Measurements from ENCODE around the gene RPS6KB2.
A peak's percentile ranks its signal among the peaks of the same experiment; 100 is the strongest.
"Not testable (repeated sequence)": the region's sequence is repeated elsewhere in the genome, so short reads cannot be mapped to it uniquely, and the experiment has no call there.

RPS6KB2 gene

DNA sequence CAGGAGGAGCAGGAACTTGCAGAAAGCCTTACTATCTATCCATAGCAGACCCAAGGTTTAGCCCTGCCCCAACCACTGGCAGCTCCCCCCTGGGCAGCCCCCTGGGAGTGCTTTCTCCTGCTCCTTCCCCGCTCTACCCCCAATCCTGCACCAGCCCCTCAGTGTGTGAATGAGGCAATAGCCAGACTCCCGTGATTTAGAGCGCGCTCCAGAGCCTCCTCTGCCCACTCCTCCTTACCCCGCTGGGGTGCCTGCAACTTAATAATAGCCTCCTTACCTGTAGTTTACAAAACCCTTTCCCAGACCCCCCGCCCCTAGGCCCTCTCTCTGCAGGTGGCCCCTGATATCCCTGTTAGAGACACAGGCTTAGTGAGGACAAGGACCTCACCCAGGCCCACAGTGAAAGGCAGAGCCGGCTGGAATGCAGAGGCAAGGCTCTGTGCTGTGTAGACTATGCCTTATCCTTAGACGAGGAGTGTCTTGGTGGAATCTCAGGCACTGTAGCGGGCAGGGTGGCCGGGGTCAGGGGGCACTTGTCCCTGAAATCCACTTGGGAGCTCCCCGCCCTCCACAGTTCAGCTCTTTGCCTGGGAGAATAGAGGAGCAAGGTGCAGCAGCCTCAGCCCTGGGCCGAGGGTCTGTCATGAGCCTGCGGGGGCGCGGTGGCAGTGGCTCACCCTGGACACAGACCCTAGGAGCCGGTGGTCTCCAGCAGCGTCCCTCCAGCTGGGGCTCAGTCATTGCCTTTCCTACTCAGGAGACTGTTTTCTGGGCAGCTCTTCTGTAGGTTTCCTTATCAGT lies 17.1 kb upstream of the RPS6KB2 start:
- DNase-seq = no peak

DNA sequence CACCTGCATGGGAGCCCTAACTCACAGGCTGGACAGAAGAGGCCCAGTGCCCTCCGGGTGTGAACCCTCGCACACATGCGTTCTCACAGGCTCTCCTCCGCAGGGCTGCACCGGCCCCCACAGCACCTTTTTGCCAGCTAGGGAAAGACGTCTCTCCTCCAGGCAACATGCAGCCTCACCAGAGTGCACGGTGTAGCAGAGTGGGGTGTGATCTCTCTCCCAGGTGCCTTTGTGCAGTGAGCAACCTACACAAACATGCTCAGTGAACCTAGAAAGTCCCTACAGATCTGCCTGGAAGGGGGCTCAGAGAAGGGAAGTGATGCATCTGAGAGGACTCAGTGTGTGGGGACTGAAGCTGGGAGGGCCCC lies 16.5 kb upstream of the RPS6KB2 start:
- DNase-seq = no peak

DNA sequence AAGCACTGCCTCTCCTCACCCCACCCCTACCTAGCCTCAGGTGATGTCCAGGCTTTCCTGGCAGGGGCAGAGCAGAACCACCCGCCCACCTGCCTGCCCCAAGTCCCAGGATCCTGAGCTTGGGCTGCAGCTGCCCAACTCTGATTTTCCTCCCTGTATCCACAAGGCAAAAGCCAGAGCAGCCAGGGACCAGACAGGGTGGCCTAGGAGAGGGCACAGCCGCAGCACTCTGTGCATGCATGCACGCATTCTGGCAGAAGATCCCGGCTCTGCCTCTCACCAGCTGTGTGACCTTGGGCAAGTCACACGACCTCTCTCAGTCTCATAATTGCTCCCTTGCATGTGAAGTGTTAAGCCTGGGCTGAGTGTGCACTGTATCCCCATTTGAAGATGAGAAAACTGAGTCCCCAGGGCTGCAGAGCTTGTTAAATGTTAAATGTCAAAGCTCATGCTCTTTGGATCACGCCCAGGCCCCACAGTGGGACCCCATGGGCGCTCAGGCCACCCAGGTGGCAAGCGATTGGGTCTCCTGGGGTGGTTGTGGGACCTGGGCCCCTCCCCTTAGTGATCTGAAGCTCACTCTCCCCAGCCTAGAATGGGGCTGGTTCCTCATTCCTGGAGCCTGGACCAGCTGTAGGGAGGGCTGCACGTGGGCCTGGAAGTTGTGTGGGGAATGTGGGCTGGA lies 15.7 kb upstream of the RPS6KB2 start:
- no peak for DNase-seq

DNA sequence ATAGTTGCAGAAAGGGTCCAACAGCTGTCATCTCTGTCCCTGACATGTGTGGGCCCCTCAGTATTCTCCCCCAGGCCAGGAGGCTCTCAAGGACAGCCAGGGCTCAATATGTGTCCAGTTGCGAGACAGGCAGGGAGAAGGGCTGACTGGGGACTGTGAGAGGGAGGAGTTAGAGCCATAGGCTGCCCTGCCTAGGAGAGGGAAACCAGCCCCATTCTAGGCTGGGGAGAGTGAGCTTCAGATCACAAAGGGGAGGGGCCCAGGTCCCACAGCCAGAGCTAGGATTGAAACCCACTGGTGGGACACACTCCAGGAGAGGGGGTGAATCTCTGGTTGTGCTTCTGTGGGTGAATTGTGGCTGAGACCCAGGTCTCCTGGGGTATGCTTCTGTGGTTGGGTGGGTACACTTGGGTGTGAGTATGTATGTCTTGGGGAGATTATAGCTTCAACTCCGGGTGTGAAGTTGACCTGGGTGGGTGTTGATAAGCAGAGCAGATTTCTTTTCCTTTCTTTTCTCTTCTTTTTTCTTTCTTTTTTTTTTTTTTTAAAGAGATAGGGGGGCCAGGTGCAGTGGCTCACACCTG lies 14.9 kb upstream of the RPS6KB2 start:
- DNase-seq = no peak

DNA sequence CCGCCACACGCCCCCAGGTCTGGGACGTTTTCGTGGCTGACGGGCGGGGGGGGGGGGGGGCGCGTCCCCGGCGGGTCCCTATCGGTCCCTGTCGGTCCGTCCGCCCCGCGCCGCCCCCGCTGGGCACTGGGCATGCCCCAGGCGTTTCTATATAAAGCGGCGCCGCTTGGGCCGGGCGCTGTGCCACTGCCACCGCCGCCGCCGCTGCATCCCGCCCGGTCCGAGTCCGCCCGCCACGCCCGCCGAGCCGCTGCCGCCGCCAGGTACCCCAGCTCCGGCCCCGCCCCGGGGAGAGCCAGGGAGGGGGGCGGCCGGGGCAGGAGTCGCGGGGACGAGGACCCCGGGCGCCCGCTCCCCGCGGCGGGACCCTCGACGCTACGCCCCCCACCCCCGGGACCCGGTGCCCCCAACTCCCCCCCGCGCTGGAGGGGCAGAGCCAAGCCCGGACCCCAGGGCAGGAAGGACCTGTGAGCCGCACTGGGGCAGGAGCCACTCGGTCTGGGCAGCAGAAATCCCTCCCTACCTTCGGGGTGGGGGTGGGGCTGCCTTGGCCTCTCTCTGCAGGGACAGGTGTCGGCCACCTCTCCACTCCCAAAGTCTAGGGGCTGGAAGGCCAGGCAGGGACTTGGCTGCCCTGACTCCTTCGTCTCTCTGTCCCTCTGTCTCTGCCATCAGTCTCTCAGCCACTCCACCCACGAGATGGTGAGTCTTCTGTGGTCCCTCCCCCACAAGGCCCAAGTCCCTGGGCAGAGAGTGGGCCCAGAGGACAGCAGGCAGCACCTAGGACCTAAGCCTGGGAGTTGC lies 12.6 kb upstream of the RPS6KB2 start, which contains the start of gene CARNS1:
CARNS1 (plus strand) TSS at position 178 of the 804 bp plus-strand sequence; CDS start at position 700, 522 bp downstream.
- no peak for DNase-seq

DNA sequence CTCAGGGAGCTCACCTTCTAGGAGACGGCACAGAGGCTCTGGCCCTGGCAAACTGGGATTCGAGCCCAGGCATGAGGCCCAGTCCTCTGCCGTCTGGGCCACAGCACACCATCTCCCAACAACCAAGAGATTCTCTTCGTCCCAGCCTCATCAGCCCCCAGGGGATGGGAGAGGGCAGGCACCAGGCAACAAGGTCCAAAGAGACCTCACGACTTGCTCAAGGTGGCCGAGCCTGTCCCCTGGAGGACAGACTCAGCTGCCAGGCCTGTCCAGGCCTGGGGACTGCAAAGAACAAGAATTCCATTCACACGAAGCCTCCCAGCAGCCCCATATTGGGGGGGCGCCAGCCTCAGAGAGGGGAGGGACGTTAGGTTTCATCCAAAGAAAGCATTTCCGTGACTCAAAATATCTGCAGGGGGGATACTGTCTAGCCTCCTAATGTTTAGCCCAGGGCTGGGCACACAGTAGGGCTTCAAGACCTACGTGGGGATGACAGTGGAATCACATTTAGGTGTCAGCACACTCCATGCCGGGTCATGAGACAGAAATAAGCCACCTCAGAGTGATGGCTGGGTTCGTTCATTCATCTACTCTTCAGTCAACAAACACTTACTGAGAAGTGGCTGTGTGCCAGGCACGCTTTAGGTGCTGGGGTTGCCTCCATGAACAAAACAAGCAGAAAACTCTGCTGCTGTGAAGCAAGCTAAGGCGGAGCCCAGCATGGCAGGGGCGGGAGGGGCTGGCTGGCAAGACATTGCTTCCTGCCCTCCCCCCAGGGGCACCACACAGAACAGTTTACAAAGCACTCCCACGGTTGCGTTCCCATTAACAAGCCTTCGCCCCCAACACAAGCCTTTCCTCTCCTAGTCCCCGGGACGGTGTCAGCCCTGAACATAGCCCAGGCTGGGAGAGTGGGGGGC lies 11.6 kb upstream of the RPS6KB2 start:
- DNase-seq = no peak

DNA sequence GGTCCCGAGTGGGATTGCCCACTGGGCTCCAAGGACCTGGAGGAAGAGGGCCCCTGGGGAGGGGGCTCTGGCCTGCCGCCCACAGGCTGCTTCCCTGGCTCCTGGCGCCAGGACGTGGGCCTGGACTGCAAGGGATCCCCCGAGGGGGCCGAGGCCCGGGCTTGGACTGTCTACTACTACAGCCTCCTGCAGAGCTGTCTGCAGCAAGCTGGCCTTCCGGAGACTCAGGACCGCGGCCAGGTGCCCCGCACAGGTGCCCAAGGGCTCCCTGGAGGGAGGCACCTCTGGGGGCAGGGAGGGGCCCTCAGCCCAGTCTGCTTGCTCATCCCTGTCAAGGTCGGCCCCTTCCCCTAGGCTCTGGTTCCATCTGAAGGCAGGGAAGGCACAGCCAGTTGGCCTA lies 10.9 kb upstream of the RPS6KB2 start:
- no peak for DNase-seq

DNA sequence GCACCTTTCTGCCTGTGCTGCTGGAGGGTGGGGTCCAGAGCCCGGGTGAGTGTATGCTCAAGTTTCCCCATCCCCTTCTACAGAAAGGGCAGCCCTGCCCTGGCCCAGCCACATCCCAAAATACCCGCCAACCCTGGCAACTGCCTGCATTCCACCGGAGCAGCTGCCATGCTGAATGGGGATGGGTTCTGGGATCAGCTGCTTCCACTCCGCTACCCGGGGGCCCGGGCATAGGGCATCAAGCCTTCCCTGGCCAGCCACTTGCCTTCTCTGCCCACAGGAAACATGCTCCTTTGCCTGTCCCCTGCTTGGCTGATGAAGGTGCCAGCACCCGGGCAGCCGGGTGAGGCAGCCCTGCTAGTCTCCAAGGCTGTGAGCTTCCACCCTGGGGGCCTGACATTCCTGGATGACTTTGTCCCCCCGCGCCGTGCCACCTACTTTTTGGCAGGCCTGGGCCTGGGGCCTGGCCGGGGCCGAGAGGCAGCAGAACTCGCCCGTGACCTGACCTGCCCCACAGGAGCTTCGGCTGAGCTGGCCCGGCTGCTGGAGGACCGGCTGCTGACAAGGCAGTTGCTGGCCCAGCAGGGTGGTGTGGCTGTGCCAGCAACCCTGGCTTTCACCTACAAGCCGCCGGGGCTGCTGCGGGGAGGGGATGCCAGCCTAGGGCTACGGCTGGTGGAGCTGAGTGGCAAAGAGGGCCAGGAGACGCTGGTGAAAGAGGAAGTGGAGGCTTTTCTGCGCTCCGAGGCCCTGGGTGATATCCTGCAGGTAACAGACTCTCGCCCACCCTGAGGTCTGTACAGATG lies 9.6 kb upstream of the RPS6KB2 start:
- no peak for DNase-seq

DNA sequence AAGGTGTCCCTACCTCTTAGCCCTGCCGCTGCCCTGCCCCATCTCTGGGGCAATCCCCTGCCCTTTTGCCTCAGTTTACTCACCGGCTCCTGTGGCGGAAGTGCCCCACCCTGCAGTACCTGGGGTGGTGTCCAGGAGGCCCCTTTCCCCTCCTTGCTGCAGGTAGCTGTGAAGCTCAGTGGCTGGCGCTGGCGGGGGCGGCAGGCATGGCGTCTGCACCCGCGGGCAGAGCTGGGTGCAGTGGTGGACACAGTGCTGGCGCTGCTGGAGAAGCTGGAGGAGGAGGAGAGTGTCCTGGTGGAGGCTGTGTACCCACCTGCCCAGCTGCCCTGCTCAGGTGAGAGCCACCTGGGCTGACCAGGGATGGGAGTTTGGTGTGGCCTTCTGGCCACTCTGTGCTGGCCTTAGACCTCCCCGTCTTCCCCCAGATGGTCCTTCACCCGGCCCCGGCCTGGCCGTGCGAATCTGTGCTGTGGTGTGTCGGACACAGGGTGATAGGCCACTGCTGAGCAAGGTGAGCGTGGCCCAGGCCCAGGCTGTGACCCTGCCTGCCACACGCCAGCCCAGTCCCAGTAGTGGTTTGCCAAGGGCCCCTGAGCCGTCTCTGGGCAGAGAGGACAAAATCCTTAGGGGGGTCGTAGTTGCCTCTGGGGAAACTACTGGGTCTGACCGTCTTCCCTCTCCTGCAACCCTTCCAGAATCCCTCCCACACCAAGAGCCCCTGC lies 8.8 kb upstream of the RPS6KB2 start:
- no peak for DNase-seq

DNA sequence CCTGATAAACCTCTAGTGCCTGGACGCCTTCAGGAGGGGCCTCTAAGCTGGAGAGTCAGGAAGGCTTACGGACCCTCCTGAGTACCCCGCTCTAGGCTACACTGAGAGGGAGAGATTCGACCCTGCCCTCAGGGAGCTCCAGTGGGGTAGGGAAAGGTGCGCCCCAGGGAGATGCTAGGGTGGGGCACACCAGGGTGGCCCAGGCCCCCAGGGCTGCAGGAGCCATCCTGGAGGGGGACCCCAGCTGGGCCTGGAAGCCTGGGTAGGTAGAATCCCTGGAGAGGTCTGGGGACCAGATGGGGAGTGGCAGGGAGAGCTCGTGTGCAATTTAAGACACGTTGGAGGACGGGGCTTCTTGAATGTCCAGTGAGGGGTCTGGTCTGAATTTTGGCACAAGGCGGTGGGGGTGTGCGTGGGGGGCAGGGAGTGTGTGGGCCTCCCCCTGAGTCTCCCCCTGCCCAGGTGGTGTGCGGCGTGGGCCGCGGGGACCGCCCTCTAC lies 8.1 kb upstream of the RPS6KB2 start:
- no peak for DNase-seq

DNA sequence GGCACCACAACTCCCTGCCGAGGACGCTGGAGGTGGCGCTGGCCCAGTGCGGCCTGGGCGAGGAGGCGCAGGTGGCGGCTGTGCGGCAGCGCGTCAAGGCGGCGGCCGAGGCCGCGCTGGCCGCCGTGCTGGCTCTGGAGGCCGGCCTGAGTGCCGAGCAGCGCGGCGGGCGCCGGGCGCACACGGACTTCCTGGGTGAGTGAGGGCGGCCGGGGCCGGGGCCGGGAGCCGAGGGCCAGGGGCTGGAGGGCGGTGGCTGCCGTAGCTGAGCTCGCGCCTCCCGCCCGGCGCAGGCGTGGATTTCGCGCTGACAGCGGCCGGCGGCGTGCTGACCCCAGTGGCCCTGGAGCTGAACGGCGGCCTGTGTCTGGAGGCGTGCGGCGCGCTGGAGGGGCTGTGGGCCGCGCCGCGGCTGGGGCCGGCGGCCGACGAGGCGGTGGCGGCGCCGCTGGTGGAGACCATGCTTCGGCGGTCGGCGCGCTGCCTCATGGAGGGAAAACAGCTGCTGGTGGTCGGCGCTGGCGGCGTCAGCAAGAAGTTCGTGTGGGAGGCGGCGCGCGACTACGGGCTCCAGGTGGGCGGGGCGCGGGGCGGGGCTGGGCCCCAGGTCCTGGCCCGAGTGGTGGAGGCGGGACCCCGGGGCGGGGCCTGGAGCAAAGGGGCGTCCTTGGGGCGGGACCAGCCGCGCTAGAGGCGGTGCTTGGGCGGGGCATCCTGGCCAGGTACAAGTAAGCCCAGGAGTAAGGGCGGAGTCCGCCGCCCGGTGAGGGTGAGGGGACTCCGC lies 7.5 kb upstream of the RPS6KB2 start:
- peak; percentile 90 for DNase-seq

DNA sequence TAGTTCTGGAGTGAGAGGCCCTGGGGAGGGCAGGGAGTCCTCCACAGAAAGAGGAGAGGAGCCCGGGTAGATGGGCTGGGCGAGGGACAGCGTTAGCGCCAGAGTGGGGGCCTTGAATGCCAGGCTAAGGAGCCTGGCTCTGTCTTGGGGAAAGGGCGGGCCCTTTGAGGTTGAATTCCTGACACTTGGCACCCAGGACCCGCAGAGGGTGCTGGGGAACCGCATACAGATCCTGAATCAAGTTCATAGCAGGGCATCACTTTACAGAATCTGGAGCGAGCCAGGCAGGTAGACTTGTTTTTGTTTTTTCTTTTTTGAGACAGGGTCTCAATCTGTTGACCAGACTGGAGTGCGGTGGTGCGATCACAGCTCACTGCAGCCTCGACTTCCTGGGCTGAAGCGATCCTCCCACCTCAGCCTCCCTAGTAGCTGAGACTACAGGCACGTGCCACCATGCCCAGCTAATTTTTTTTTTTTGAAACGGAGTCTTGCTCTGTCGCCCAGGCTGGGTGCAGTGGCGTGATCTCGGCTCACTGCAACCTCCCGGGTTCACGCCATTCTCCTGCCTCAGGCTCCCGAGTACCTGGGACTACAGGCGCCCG lies 6.8 kb upstream of the RPS6KB2 start:
- no peak for DNase-seq

DNA sequence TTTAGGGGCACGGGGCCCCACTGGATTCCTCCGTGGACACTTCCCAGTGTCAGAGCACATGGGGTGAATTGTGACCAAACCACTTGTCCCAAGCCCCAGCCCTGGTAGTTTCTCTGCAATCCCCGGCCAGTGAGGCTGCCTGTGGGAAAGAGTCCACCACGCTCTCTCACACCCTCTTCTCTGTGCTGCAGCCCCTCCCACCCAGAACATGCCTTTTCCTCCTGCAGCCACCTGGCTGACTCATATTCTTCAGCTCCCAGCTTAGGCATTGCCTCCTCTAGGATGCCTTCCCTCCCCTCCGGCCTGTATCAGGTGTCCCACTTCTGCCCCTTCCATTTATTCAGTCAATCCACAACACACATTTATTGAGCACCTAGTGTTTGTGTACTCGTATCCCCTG lies 5.4 kb upstream of the RPS6KB2 start:
- no peak for DNase-seq

DNA sequence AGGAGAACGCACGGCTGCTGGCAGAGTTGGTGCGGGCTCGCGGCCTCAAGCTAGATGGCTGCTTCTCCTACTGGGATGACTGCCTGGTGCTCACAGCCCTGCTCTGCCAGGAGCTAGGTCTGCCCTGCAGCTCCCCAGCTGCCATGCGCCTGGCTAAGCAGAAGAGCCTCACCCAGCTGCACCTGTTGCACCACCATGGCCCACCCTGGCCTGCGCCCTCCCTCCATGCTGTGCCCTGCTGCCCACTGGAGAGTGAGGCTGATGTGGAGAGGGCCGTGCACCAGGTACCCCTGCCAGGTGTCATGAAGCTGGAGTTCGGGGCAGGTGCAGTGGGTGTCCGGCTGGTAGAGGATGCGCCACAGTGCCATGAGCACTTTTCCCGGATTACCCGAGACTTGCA lies 4.8 kb upstream of the RPS6KB2 start:
- no peak for DNase-seq

DNA sequence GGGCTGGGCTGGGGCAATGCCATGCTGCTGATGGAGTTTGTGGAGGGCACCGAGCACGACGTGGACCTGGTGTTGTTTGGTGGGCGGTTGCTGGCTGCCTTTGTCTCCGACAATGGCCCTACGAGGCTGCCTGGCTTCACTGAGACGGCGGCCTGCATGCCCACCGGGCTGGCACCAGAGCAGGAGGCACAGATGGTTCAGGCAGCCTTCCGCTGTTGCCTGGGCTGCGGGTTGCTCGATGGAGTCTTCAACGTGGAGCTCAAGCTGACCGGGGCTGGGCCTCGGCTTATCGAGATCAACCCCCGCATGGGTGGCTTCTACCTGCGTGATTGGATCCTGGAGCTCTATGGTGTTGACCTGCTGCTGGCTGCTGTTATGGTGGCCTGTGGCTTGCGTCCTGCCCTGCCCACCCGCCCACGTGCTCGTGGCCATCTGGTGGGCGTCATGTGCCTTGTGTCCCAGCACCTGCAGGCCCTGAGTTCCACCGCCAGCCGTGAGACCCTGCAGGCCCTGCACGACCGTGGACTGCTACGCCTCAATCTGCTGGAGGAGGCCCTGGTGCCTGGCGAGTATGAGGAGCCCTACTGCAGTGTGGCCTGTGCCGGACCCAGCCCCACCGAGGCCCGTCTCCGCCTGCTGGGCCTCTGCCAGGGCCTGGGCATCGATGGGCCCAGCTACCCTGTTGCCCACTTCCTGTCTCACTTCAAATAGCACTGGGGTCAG lies 4.2 kb upstream of the RPS6KB2 start:
- no peak for DNase-seq

DNA sequence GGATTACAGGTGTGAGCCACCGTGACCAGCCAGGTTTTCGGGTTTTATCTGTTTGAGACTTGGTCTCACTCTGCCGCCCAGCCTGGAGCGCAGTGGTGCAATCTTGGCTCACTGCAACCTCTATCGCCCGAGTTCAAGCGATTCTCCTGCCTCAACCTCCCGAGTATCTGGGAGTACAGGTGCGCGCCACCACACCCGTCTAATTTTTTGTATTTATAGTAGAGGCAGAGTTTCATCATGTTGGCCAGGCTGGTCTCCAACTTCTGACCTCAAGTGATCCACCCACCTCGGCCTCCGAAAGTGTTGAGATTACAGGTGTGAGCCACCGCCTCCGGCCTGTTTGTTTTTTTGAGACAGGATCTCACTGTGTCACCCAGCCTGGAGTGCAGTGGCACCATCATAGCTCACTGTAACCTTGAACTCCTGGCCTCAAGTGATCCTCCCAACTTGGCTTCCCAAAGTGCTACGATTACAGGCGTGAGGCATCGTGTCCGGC lies 882 bp upstream of the RPS6KB2 start:
- DNase-seq = not testable (repeated sequence)

DNA sequence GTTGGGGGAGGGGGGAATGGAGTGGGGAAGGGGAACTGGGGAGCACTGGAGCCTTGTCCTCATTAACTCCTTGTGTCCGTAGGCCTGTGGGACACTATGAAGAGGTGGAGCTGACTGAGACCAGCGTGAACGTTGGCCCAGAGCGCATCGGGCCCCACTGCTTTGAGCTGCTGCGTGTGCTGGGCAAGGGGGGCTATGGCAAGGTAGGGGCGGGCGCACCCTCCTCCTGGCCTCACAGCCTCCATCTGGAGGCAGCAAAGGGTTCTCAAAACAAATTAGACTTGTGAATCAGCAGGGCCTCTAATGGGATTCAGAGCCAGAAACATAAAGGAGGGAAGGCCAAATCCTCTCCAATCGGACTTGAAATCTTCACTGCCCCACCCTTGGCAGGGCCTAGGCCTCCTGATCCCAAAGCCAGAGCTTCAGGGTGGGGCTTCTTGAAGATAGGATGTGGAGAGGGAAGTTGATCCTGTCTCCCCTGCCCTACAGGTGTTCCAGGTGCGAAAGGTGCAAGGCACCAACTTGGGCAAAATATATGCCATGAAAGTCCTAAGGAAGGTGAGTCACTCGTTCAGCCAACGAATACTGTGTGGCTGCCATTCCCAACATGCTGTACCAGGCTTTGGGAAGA lies 859 bp downstream of the RPS6KB2 start:
- no peak for DNase-seq
